ENCODE measurements around the gene TEAD3. TPM values are rescaled to one million over a fixed set of nuclear protein-coding genes. Genes with fewer than 3 reads are reported as not detected.

The TEAD3 gene
- total and polyA plus RNA-seq, 2 of the 4 experiments (the other 2 are of a cell fraction) = 5.2 to 28.0 TPM

DNA sequence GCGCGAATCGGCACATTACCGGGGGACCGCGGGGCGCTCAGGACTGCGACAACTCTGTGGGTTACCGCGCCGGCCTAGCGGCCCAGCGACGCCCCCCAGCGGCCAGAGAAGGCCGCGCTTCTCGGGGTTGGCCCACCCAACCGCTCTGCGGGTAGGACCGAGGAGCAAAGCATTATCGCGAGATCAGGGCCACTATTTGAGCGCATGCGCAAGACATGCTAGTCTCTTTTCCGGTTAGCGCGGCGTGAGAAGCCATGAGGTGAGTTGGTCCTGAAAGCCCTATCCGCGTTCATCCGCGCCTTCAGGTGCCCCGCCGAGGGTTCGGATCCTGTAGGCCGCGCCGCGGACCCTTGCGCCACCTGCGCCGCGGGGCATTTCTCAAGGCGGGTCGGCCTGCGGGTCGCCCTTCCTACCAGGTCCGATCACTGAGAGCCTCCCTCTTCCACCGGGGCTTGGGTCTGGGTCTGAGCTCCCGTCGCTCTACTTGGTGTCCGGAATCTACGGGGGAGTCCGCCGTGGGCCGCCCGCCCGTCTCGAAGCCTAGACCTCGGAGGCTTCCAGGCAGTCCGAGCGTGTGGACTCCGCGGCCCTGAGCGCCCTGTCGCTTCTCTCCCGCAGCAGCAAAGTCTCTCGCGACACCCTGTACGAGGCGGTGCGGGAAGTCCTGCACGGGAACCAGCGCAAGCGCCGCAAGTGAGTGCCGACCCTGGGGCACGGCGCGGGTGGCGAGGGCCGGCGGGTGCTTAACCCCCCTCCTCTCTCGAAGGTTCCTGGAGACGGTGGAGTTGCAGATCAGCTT is 28.5 kb downstream of the TEAD3 start, which contains the start of gene RPL10A (continued):
- TF ChIP-seq, protein P1, sequence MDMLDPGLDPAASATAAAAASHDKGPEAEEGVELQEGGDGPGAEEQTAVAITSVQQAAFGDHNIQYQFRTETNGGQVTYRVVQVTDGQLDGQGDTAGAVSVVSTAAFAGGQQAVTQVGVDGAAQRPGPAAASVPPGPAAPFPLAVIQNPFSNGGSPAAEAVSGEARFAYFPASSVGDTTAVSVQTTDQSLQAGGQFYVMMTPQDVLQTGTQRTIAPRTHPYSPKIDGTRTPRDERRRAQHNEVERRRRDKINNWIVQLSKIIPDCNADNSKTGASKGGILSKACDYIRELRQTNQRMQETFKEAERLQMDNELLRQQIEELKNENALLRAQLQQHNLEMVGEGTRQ (IDR thresholded peaks at IDR 0.05; ENCODE audit: low read depth, low read length) = no peak
- TF ChIP-seq FOS (IDR thresholded peaks at IDR 0.05; ENCODE audit: low read depth, low read length) = no peak
- TF ChIP-seq SMC3 (IDR thresholded peaks at IDR 0.05; ENCODE audit: low read depth, low read length) = peak; percentile 88

DNA sequence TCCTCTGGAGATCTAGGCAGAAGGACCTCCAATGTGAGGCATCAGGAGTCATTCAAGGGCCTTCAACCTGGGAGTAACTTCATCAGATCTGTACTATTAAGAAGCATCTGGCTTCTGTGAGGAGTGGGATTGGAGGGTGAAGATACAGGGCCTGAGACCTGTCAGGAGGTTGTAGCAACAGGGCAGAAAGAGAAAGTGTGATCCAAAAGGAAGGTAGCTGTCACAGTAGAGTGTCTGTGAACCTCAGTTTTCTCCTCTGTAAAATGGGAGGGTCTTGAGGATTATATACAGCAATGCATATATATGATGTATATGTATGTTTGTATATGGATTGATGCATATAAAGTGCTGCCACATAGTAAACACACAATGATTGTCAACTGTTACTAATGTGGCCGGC is 31.2 kb downstream of the TEAD3 start:
- Histone ChIP-seq H2BK120ac (ENCODE audit: low read depth, low read length) (no peak overlapping the region), H3K23ac (ENCODE audit: low read depth, low read length) (no peak overlapping the region), H2BK15ac (ENCODE audit: low read depth, low read length) (no peak overlapping the region), H3K4me1 (ENCODE audit: control insufficient read depth, insufficient read depth, low read length) (peaks cover 8% of the 10 kb centered on the region), H3K9me1 (ENCODE audit: insufficient read depth, low read length) (no peaks in the 10 kb centered on the region), H3K4me2 (ENCODE audit: low read depth, low read length) (no peak overlapping the region), H3K18ac (ENCODE audit: low read depth, low read length) (no peak overlapping the region), H2AK9ac (replicated peaks; ENCODE audit: low read depth, low read length, poor library complexity) (no peak overlapping the region), H2AK5ac (ENCODE audit: low read depth, low read length) (no peak overlapping the region), H3K4ac (ENCODE audit: low read depth, low read length) (no peak overlapping the region), H3K36me3 (ENCODE audit: control insufficient read depth, insufficient read depth, low read length) (peaks cover 27% of the 10 kb centered on the region), H3K4me3 (ENCODE audit: insufficient read depth, low read depth, low read length) (no peak overlapping the region), H4K91ac (ENCODE audit: insufficient read depth, low read depth, low read length) (no peak overlapping the region), H2BK20ac (ENCODE audit: low read depth, low read length) (no peak overlapping the region), H4K5ac (ENCODE audit: low read depth, low read length) (no peak overlapping the region), H2AFZ (replicated peaks; ENCODE audit: low read length, poor library complexity) (no peak overlapping the region), H4K20me1 (ENCODE audit: insufficient read depth, low read length) (peaks cover 24% of the 10 kb centered on the region), H3K27ac (ENCODE audit: insufficient read depth, low read length) (no peak overlapping the region), H3K27me3 (ENCODE audit: control insufficient read depth, insufficient read depth, low read length) (no peaks in the 10 kb centered on the region), H3K56ac (ENCODE audit: extremely low read depth, insufficient read depth, low read length) (no peak overlapping the region), H3K79me1 (ENCODE audit: low read depth in 1 of 2, low read length in 2 of 2) (peaks cover 4 to 14% of the 10 kb centered on the region in 2 experiments; a peak in 2 of 4 replicates), H3K9me3 (ENCODE audit: control insufficient read depth, insufficient read depth, low read length) (no peaks in the 10 kb centered on the region), H3K14ac (replicated peaks; ENCODE audit: low read depth, low read length) (no peak overlapping the region), H2BK5ac (ENCODE audit: low read depth, low read length, poor library complexity, severe bottlenecking) (no peak overlapping the region), H4K8ac (ENCODE audit: low read depth in 2 of 2, low read length in 2 of 2) (no peak overlapping the region), H3K9ac (ENCODE audit: low read depth, low read length) (no peak overlapping the region)
- ChIA-PET POLR2A (ENCODE audit: unreplicated experiment) (no interaction called here), CTCF (no interaction called here)
- WGBS, 2 experiments (ENCODE audit: extremely low coverage in 2 of 2, insufficient read length in 1 of 2) = no CpG with 5 or more reads among the region's 1 CpG
- intact Hi-C loops (cut with micrococcal nuclease) (loop anchor here (5.0 kb wide), 1 partner anchor 168 kb away; the partner anchor contains the start of gene DEF6), in situ Hi-C loops (cut with MboI; ENCODE audit: low sequenced_read_pairs) (no loop called here), dilution Hi-C loops (cut with HindIII; ENCODE audit: low sequenced_read_pairs, unreplicated experiment) (no loop called here)
- no peak for TF ChIP-seq NFE2L2 (IDR thresholded peaks at IDR 0.05; ENCODE audit: low read depth, low read length)
- TF ChIP-seq, protein P1 (IDR thresholded peaks at IDR 0.05; ENCODE audit: low read depth, low read length) = no peak
- no TSS peak for BruUV-seq (replicated peaks)
- ATAC-seq (ENCODE audit: low read depth) (no peak), DNase-seq (no peak)
